ENCODE measurements around the gene ZCCHC7. TPM values are rescaled to one million over a fixed set of nuclear protein-coding genes. Genes with fewer than 3 reads are reported as not detected.
"Not testable (repeated sequence)": the region's sequence is repeated elsewhere in the genome, so short reads cannot be mapped to it uniquely, and the experiment has no call there.

Gene ZCCHC7
- total and polyA plus RNA-seq, 4 donors: 3.3 to 9.7 (median 7.6) TPM

DNA sequence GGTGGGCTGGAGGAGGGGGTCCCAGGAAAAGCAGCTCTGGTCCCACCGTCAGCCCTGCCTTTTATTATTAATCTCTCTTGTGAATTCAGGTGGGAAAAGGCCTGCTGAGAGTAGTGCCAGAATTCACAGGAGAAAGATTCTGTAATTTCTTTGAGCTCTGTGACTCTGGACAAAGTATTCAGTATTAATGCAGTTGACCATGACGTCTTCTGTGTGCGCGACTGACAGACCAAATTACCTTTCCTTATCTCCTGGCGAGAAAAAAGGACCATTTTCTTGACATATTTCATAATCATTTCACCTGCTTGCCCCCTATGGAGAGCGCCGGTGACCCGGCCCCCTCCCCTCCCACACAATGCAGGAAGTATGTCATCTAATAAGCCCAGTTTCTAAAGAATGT is 275.3 kb downstream of the ZCCHC7 start:
- no peak for DNase-seq (ENCODE audit: low spot score)
- TF ChIP-seq FOXA2 (IDR thresholded peaks at IDR 0.05) (no peak), NR2F2 (IDR thresholded peaks at IDR 0.05) (no peak), YY1 (IDR thresholded peaks at IDR 0.05) (no peak), SP1 (IDR thresholded peaks at IDR 0.05) (no peak), GABPA (IDR thresholded peaks at IDR 0.05 in 1 of 2, conservative IDR thresholded peaks at IDR 0.05 in 1 of 2) (no peak), FOXA1 (IDR thresholded peaks at IDR 0.05) (no peak), RAD21 (IDR thresholded peaks at IDR 0.05) (no peak), HNF4G (IDR thresholded peaks at IDR 0.05) (no peak), ATF3 (IDR thresholded peaks at IDR 0.05) (no peak), RXRA (IDR thresholded peaks at IDR 0.05) (no peak), CTCF (IDR thresholded peaks at IDR 0.05; ENCODE audit: low read depth, low read length, missing input control) (no peak), JUND (IDR thresholded peaks at IDR 0.05) (no peak), EGR1 (IDR thresholded peaks at IDR 0.05; ENCODE audit: low read depth in 2 of 2) (no peak)
- TF ChIP-seq, protein P1, sequence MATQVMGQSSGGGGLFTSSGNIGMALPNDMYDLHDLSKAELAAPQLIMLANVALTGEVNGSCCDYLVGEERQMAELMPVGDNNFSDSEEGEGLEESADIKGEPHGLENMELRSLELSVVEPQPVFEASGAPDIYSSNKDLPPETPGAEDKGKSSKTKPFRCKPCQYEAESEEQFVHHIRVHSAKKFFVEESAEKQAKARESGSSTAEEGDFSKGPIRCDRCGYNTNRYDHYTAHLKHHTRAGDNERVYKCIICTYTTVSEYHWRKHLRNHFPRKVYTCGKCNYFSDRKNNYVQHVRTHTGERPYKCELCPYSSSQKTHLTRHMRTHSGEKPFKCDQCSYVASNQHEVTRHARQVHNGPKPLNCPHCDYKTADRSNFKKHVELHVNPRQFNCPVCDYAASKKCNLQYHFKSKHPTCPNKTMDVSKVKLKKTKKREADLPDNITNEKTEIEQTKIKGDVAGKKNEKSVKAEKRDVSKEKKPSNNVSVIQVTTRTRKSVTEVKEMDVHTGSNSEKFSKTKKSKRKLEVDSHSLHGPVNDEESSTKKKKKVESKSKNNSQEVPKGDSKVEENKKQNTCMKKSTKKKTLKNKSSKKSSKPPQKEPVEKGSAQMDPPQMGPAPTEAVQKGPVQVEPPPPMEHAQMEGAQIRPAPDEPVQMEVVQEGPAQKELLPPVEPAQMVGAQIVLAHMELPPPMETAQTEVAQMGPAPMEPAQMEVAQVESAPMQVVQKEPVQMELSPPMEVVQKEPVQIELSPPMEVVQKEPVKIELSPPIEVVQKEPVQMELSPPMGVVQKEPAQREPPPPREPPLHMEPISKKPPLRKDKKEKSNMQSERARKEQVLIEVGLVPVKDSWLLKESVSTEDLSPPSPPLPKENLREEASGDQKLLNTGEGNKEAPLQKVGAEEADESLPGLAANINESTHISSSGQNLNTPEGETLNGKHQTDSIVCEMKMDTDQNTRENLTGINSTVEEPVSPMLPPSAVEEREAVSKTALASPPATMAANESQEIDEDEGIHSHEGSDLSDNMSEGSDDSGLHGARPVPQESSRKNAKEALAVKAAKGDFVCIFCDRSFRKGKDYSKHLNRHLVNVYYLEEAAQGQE (IDR thresholded peaks at IDR 0.05): no peak
- TF ChIP-seq, protein P2, sequence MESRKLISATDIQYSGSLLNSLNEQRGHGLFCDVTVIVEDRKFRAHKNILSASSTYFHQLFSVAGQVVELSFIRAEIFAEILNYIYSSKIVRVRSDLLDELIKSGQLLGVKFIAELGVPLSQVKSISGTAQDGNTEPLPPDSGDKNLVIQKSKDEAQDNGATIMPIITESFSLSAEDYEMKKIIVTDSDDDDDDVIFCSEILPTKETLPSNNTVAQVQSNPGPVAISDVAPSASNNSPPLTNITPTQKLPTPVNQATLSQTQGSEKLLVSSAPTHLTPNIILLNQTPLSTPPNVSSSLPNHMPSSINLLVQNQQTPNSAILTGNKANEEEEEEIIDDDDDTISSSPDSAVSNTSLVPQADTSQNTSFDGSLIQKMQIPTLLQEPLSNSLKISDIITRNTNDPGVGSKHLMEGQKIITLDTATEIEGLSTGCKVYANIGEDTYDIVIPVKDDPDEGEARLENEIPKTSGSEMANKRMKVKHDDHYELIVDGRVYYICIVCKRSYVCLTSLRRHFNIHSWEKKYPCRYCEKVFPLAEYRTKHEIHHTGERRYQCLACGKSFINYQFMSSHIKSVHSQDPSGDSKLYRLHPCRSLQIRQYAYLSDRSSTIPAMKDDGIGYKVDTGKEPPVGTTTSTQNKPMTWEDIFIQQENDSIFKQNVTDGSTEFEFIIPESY (IDR thresholded peaks at IDR 0.05): no peak
- Histone ChIP-seq H3K4me1 (ENCODE audit: control insufficient read depth in 4 of 4, insufficient read depth in 4 of 4, low read length in 3 of 4) (peaks cover 2 to 8% (median 6%) of the 10 kb centered on the region in 4 donors), H3K4me3 (ENCODE audit: low read depth in 1 of 3, low read length in 3 of 3) (no peak overlapping the region), H3K36me3 (ENCODE audit: control insufficient read depth in 4 of 4, insufficient read depth in 3 of 4, low read depth in 1 of 4, low read length in 3 of 4) (no peaks in the 10 kb centered on the region), H3K27ac (ENCODE audit: low read depth in 1 of 2, low read length in 2 of 2) (no peak overlapping the region), H3K9ac (ENCODE audit: low read depth in 1 of 2, low read length in 2 of 2) (no peak overlapping the region), H3K9me3 (ENCODE audit: control insufficient read depth in 4 of 4, low read length in 3 of 4) (no peaks in the 10 kb centered on the region), H3K27me3 (ENCODE audit: control insufficient read depth in 4 of 4, insufficient read depth in 4 of 4, low read length in 3 of 4) (no peaks in the 10 kb centered on the region)
- 92% methylated on average over 8 of the region's 8 CpGs for WGBS

DNA sequence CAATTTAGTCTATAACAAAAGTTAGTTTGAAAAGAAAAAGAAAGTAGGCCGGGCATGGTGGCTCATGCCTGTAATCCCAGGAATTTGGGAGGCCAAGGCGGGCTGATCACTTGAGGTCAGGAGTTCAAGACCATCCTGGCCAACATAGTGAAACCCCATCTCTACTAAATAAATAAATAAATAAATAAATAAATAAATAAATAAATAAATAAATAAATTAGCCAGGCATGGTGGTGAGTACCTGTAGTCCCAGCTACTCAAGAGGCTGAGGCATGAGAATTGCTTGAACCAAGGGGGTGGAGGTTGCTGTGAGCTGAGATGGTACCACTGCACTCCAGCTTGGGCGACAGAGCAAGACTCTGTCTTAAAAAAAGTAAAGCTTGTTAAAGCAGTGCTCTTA is 277.6 kb downstream of the ZCCHC7 start:
- 96% methylated on average over 3 of the region's 3 CpGs for WGBS
- H3K9me3 ChIP-seq (ENCODE audit: control insufficient read depth in 4 of 4, low read length in 3 of 4); H3K27me3 ChIP-seq (ENCODE audit: control insufficient read depth in 4 of 4, insufficient read depth in 4 of 4, low read length in 3 of 4); H3K27ac ChIP-seq (ENCODE audit: low read depth in 1 of 2, low read length in 2 of 2); H3K4me1 ChIP-seq (ENCODE audit: control insufficient read depth in 4 of 4, insufficient read depth in 4 of 4, low read length in 3 of 4); H3K36me3 ChIP-seq (ENCODE audit: control insufficient read depth in 4 of 4, insufficient read depth in 3 of 4, low read depth in 1 of 4, low read length in 3 of 4); DNase-seq (ENCODE audit: low spot score); H3K9ac ChIP-seq (ENCODE audit: low read depth in 1 of 2, low read length in 2 of 2); H3K4me3 ChIP-seq (ENCODE audit: low read depth in 1 of 3, low read length in 3 of 3): not testable (repeated sequence)
